Memory B cell (primary cell): ENCODE data around the gene MRPL14.

Experiments used
- ATAC-seq: fragments of 150-1000 bp; cut with Tn5 transposase; 2 replicates; pipeline ENCODE4 v1.10.0; 2021; ENCODE audit warnings: low read depth, mild to moderate bottlenecking, moderate library complexity
- DNase-seq, 2 donors: peaks; one replicate each; pipeline ENCODE4 v3.0.0; 2022; ENCODE audit warnings: low spot score in 2 of 2
- H3K27ac Mint-ChIP-seq: one replicate; pipeline ENCODE4 v1.8.0; 2022; ENCODE audit warnings: mild to moderate bottlenecking, moderate library complexity, mixed read lengths
- H3K27me3 Mint-ChIP-seq: one replicate; pipeline ENCODE4 v1.8.0; 2022; ENCODE audit warnings: mixed read lengths
- H3K36me3 Mint-ChIP-seq: one replicate; pipeline ENCODE4 v1.8.0; 2022; ENCODE audit warnings: mild to moderate bottlenecking, mixed read lengths
- H3K4me1 Mint-ChIP-seq: one replicate; pipeline ENCODE4 v1.8.0; 2022; ENCODE audit warnings: mixed read lengths
- H3K4me3 Mint-ChIP-seq: one replicate; pipeline ENCODE4 v1.8.0; 2022; ENCODE audit warnings: mild to moderate bottlenecking, moderate library complexity, mixed read lengths
- H3K9me3 Mint-ChIP-seq: one replicate; pipeline ENCODE4 v1.8.0; 2022; ENCODE audit warnings: mixed read lengths

Gene MRPL14

DNA sequence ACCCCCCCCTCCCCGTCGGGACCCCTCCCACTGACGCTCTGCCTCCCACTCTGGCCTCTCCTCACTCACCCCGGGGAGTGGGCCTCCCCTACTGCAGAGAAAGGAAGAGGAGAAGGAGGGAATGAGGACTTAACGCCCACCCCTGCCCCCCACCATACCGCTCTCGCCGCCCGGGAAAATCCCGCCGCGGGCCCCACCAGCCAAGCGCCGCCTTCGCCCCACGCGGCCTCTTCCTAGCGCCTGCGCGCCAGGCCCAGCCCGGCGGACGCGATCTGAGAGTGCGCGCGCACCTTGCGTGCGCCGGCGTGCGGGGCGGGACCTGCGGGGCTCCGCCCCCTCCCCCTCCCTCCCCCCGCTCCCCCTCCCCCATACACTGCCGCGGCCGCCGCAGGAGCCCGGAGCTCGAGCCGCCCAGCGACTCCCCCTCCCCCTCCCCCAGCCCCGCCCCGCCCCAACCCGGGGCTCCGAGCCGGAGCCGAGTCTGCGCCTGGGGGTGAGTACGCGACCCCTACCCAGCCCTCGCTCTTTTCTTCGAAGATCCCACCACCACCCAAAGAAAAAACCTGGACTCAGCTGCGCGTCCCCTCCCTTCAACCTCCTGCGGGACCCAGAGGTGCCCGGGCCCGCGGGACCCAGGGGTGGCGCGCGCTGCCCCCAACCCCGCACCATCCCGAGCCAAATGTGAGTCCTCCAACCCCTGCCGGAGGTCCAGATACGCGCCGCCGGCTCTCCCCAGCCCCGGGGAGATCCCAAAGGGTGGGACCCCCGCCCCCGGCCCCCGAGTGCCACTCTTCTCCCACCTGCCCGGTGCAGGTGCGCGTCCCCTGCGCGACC, at the start of gene MRPL14, which contains the start of gene TMEM63B:
Gene MRPL14, minus strand, starts transcription at position 267 of the 834 bp plus-strand sequence. CDS start 10,841 bp downstream, outside the sequence.
Gene TMEM63B, plus strand, starts transcription at position 369 of the 834 bp plus-strand sequence. CDS start 7,031 bp downstream, outside the sequence.
- H3K9me3 Mint-ChIP-seq: no peaks in the 10 kb centered on the region
- H3K27me3 Mint-ChIP-seq: no peaks in the 10 kb centered on the region
- ATAC-seq (peak; percentile 90), DNase-seq (peak; percentile 87 to 94)
- peak within 1 kb of the TSS; percentile 96 for H3K4me3 Mint-ChIP-seq
- H3K4me1 Mint-ChIP-seq: peaks cover 44% of the 10 kb centered on the region
- H3K27ac Mint-ChIP-seq: peak within 1 kb of the TSS; percentile 98
- H3K36me3 Mint-ChIP-seq: peaks cover 3% of the 10 kb centered on the region

- Mint-ChIP-seq H3K27me3 (peaks cover 6% of the 10 kb centered on the region), H3K27ac (no peak overlapping the region), H3K4me1 (peaks cover 10% of the 10 kb centered on the region), H3K4me3 (no peak overlapping the region), H3K36me3 (no peaks in the 10 kb centered on the region), H3K9me3 (no peaks in the 10 kb centered on the region)
- no peak for ATAC-seq
- no peak for DNase-seq
Measured at GRCh38 chr6:44176130-44176761, 49.0 kb upstream of the MRPL14 start.

DNA sequence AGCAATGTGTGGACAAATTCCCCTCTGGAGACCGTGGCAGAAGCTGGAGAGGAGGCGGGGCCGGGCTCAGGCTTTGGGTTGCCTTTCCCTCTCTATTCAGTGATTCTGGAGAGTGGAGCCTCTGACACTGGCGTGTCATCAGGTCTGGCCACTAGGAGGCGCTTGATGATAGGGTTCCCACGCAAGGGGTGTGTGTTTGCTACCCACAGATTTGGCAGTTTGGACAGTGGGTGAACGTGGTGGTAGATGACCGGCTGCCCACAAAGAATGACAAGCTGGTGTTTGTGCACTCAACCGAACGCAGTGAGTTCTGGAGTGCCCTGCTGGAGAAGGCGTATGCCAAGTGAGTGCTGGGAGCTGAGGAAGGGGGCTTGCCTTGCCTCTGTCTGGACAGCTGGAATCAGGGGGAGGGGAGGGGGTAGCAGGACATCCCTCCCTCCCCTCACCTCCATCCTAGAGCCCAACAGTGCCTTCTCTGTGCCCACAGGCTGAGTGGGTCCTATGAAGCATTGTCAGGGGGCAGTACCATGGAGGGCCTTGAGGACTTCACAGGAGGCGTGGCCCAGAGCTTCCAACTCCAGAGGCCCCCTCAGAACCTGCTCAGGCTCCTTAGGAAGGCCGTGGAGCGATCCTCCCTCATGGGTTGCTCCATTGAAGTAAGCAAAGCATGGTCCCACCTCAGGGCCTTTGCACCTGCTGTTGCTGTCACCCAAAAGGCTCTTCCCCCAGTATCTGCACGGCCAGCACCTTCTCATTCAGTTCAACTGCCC, 45.7 kb upstream of the MRPL14 start:
- H3K9me3 Mint-ChIP-seq: no peaks in the 10 kb centered on the region
- H3K36me3 Mint-ChIP-seq: no peaks in the 10 kb centered on the region
- peak; percentile 73 to 80 for DNase-seq
- H3K4me1 Mint-ChIP-seq: peaks cover 10% of the 10 kb centered on the region
- peaks cover 9% of the 10 kb centered on the region for H3K27me3 Mint-ChIP-seq
- peak; percentile 74 for ATAC-seq
- H3K27ac Mint-ChIP-seq: no peak overlapping the region
- no peak overlapping the region for H3K4me3 Mint-ChIP-seq

GRCh38 chr6:44171899-44172546, 44.8 kb upstream of the MRPL14 start:
- Mint-ChIP-seq H3K36me3 (no peaks in the 10 kb centered on the region), H3K27ac (no peak overlapping the region), H3K4me3 (no peak overlapping the region), H3K9me3 (no peaks in the 10 kb centered on the region), H3K4me1 (peaks cover 6% of the 10 kb centered on the region), H3K27me3 (peaks cover 9% of the 10 kb centered on the region)
- DNase-seq: no peak
- no peak for ATAC-seq

DNA sequence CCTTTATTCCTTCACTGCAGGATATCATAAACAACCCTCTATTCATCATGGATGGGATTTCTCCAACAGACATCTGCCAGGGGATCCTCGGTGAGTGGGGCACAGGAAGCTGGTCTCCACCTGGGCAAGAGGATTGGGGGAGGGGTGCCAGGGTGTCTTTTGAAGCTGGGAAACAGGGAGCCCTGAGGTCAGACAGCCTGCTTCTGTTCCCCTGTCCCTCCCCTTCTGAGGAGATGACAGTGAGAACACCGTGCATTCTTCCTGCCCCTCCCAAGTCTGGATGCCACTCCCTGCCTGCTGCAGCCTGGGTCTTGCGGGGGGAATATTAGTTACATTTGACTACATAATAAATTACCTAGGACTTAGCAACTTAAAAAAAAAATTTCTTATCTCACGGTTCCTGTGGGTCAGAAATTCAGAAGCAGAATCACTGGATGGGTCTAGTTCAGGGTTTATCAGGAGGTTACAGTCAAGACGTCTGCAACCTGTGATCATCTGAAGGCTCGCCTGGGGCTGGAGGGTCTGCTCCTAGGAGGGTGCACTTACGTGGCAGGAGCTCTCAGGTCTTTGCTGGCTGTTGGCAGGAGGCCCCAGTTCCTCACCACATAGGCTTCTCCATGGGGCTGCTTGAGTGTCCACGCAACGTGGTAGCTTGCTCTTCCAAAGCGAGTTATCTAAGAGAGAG, 42.8 kb upstream of the MRPL14 start:
- DNase-seq: no peak
- H3K4me3 Mint-ChIP-seq: no peak overlapping the region
- no peak for ATAC-seq
- no peaks in the 10 kb centered on the region for H3K9me3 Mint-ChIP-seq
- no peaks in the 10 kb centered on the region for H3K36me3 Mint-ChIP-seq
- no peak overlapping the region for H3K27ac Mint-ChIP-seq
- H3K4me1 Mint-ChIP-seq: peaks cover 3% of the 10 kb centered on the region
- H3K27me3 Mint-ChIP-seq: peaks cover 14% of the 10 kb centered on the region

- Mint-ChIP-seq H3K4me3 (no peak overlapping the region), H3K27ac (no peak overlapping the region)
- ATAC-seq: no peak
Measured at GRCh38 chr6:44169154-44169553, 41.9 kb upstream of the MRPL14 start.

DNA sequence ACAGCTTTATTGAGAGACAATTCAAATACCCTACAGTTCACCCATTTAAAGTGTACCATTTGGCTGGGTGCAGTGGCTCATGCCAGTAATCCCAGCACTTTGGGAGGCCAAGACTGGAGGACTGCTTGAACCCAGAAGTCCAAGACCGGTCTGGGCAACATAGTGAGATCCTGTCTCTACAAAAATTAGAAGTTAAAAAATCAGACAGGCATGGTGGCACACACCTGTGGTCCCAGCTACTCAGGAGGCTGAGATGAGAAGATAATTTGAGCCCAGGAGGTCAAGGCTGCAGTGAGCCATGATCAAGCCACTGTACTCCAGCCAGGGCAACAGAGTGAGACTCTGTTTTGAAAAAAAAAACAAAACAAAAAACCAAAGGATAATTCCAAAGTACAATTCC, 40.3 kb upstream of the MRPL14 start:
- DNase-seq (no peak), ATAC-seq (no peak)
- H3K36me3 Mint-ChIP-seq: no peaks in the 10 kb centered on the region
- H3K9me3 Mint-ChIP-seq: no peaks in the 10 kb centered on the region
- no peak overlapping the region for H3K4me3 Mint-ChIP-seq
- H3K4me1 Mint-ChIP-seq: no peaks in the 10 kb centered on the region
- H3K27me3 Mint-ChIP-seq: peaks cover 18% of the 10 kb centered on the region
- no peak overlapping the region for H3K27ac Mint-ChIP-seq

More at GRCh38 chr6:44169154-44169553, 41.9 kb upstream of the MRPL14 start:
- no peaks in the 10 kb centered on the region for H3K9me3 Mint-ChIP-seq
- H3K27me3 Mint-ChIP-seq: peaks cover 19% of the 10 kb centered on the region
- no peak for DNase-seq
- peaks cover 3% of the 10 kb centered on the region for H3K4me1 Mint-ChIP-seq
- no peaks in the 10 kb centered on the region for H3K36me3 Mint-ChIP-seq

- Mint-ChIP-seq H3K36me3 (no peaks in the 10 kb centered on the region), H3K4me1 (no peaks in the 10 kb centered on the region), H3K27ac (no peak overlapping the region), H3K27me3 (peaks cover 21% of the 10 kb centered on the region), H3K4me3 (no peak overlapping the region), H3K9me3 (no peaks in the 10 kb centered on the region)
- DNase-seq (no peak), ATAC-seq (no peak)
Measured at GRCh38 chr6:44166591-44167184, 39.4 kb upstream of the MRPL14 start.

- H3K9me3 Mint-ChIP-seq: no peaks in the 10 kb centered on the region
- peaks cover 21% of the 10 kb centered on the region for H3K27me3 Mint-ChIP-seq
- H3K27ac Mint-ChIP-seq: no peak overlapping the region
- no peak for ATAC-seq
- DNase-seq: no peak
- H3K36me3 Mint-ChIP-seq: no peaks in the 10 kb centered on the region
- H3K4me3 Mint-ChIP-seq: no peak overlapping the region
- no peaks in the 10 kb centered on the region for H3K4me1 Mint-ChIP-seq
Measured at GRCh38 chr6:44166116-44166515, 38.9 kb upstream of the MRPL14 start.

- no peaks in the 10 kb centered on the region for H3K4me1 Mint-ChIP-seq
- DNase-seq (no peak), ATAC-seq (no peak)
- H3K27me3 Mint-ChIP-seq: peaks cover 18% of the 10 kb centered on the region
- H3K27ac Mint-ChIP-seq: no peak overlapping the region
- H3K4me3 Mint-ChIP-seq: no peak overlapping the region
- H3K9me3 Mint-ChIP-seq: no peaks in the 10 kb centered on the region
- no peaks in the 10 kb centered on the region for H3K36me3 Mint-ChIP-seq
Measured at GRCh38 chr6:44162876-44163625, 35.8 kb upstream of the MRPL14 start.

GRCh38 chr6:44161997-44162338, 34.7 kb upstream of the MRPL14 start:
- ATAC-seq: peak; percentile 29
- H3K27ac Mint-ChIP-seq: no peak overlapping the region

GRCh38 chr6:44158770-44159228, 31.5 kb upstream of the MRPL14 start, which contains the start of gene CAPN11:
TSS of gene CAPN11 (plus strand) at chr6:44158820. CDS start at chr6:44158849, 29 bp downstream.
- H3K27me3 Mint-ChIP-seq: peaks cover 8% of the 10 kb centered on the region
- no peak within 1 kb of the TSS for H3K4me3 Mint-ChIP-seq
- no peak within 1 kb of the TSS for H3K27ac Mint-ChIP-seq
- no peaks in the 10 kb centered on the region for H3K36me3 Mint-ChIP-seq
- ATAC-seq (no peak), DNase-seq (no peak)
- H3K9me3 Mint-ChIP-seq: no peaks in the 10 kb centered on the region
- no peaks in the 10 kb centered on the region for H3K4me1 Mint-ChIP-seq

More at GRCh38 chr6:44161997-44162338, 34.7 kb upstream of the MRPL14 start:
- Mint-ChIP-seq H3K4me3 (no peak overlapping the region), H3K4me1 (no peaks in the 10 kb centered on the region), H3K27me3 (peaks cover 19% of the 10 kb centered on the region), H3K36me3 (no peaks in the 10 kb centered on the region), H3K9me3 (no peaks in the 10 kb centered on the region)
- DNase-seq: no peak
